ENCODE results near the gene PHF21A.

Gene PHF21A

DNA sequence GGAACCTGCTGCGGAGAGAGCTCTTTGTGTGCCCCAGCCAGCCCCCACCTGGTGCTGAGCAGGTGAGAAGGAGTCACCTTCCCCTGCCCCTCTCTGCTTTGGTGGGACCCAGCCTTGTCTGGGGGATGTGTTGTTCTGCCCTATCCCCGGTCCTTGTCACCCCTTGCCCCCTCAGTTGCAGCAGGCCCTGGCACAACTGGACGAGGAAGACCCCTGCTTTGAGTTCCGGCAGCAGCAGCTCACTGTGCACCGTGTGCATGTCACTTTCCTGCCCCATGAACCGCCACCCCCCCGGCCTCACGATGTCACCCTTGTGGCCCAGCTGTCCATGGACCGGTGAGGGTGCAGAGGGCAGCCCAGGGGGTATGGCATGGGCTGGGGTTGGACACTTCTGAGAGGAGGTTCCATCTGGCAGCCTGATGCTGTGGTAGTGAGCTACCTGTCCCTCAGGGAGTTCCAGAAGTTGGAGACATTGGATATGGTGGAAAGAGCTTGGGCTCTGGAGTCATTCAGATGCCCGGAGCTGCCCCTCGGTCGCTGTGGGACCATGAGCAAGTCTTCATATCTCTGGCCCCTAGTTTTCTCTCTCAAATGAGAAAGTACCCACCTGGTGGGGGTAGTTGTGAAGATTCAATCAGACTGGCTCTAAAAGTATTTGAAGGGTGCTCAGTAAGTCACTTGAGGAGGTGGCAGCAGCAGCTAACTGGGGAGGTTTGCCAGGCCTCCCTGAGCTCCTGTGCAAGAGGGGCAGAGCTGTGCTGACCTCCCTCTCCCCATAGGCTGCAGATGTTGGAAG lies 194.5 kb downstream of the PHF21A start:
- no peak overlapping the region for H3K4me3 ChIP-seq (ENCODE audit: low read depth in 1 of 2, low read length in 2 of 2)
- H3K9me3 ChIP-seq (ENCODE audit: insufficient read depth, low read length, severe bottlenecking), result no peaks in the 10 kb centered on the region
- ATAC-seq (ENCODE audit: insufficient read depth, low read depth) (no peak), DNase-seq (no peak)
- peaks cover 1% of the 10 kb centered on the region; the same call in 1 of the 2 replicates for H3K36me3 ChIP-seq (ENCODE audit: insufficient read depth, low read length)
- no peak overlapping the region for H3K4me2 ChIP-seq (ENCODE audit: insufficient read depth, low read length)
- no peak overlapping the region for H3K9ac ChIP-seq (ENCODE audit: low read depth, low read length)
- H4K20me1 ChIP-seq (ENCODE audit: insufficient read depth, low read length), result no peaks in the 10 kb centered on the region
- no peak overlapping the region for H2AFZ ChIP-seq (ENCODE audit: low read depth, low read length)
- H3K27me3 ChIP-seq (ENCODE audit: insufficient read depth, low read length, poor library complexity), result no peaks in the 10 kb centered on the region
- TF ChIP-seq EZH2 (IDR thresholded peaks at IDR 0.05; ENCODE audit: borderline replicate concordance, low read depth, low read length, severe bottlenecking), result no peak
- no peak for TF ChIP-seq CTCF (IDR thresholded peaks at IDR 0.05; ENCODE audit: borderline replicate concordance, extremely low read depth, low read length, poor library complexity, severe bottlenecking)
- no peak overlapping the region for H3K27ac ChIP-seq (ENCODE audit: low read length)
- H3K79me2 ChIP-seq (ENCODE audit: insufficient read depth, low read length), result no peaks in the 10 kb centered on the region
- H3K4me1 ChIP-seq (ENCODE audit: insufficient read depth, low read length), result no peaks in the 10 kb centered on the region

GRCh38 chr11:45926001-45926401 lies 195.3 kb downstream of the PHF21A start:
- Histone ChIP-seq H2AFZ (ENCODE audit: low read depth, low read length) (no peak overlapping the region), H3K9ac (ENCODE audit: low read depth, low read length) (no peak overlapping the region), H3K79me2 (ENCODE audit: insufficient read depth, low read length) (no peaks in the 10 kb centered on the region), H3K4me1 (ENCODE audit: insufficient read depth, low read length) (no peaks in the 10 kb centered on the region), H3K4me3 (ENCODE audit: low read depth in 1 of 2, low read length in 2 of 2) (no peak overlapping the region), H3K4me2 (ENCODE audit: insufficient read depth, low read length) (no peak overlapping the region), H3K27me3 (ENCODE audit: insufficient read depth, low read length, poor library complexity) (no peaks in the 10 kb centered on the region), H4K20me1 (ENCODE audit: insufficient read depth, low read length) (no peaks in the 10 kb centered on the region), H3K36me3 (ENCODE audit: insufficient read depth, low read length) (no peaks in the 10 kb centered on the region), H3K9me3 (ENCODE audit: insufficient read depth, low read length, severe bottlenecking) (no peaks in the 10 kb centered on the region), H3K27ac (ENCODE audit: low read length) (no peak overlapping the region)
- TF ChIP-seq CTCF (IDR thresholded peaks at IDR 0.05; ENCODE audit: borderline replicate concordance, extremely low read depth, low read length, poor library complexity, severe bottlenecking) (no peak), EZH2 (IDR thresholded peaks at IDR 0.05; ENCODE audit: borderline replicate concordance, low read depth, low read length, severe bottlenecking) (no peak)
- DNase-seq (no peak), ATAC-seq (ENCODE audit: insufficient read depth, low read depth) (no peak)

GRCh38 chr11:45925550-45925949 lies 195.7 kb downstream of the PHF21A start:
- Histone ChIP-seq H3K4me2 (ENCODE audit: insufficient read depth, low read length) (no peak overlapping the region), H3K27me3 (ENCODE audit: insufficient read depth, low read length, poor library complexity) (no peaks in the 10 kb centered on the region), H3K27ac (ENCODE audit: low read length) (no peak overlapping the region), H3K4me1 (ENCODE audit: insufficient read depth, low read length) (no peaks in the 10 kb centered on the region), H3K79me2 (ENCODE audit: insufficient read depth, low read length) (no peaks in the 10 kb centered on the region), H3K36me3 (ENCODE audit: insufficient read depth, low read length) (no peaks in the 10 kb centered on the region), H2AFZ (ENCODE audit: low read depth, low read length) (no peak overlapping the region), H3K9me3 (ENCODE audit: insufficient read depth, low read length, severe bottlenecking) (no peaks in the 10 kb centered on the region), H3K9ac (ENCODE audit: low read depth, low read length) (no peak overlapping the region), H4K20me1 (ENCODE audit: insufficient read depth, low read length) (no peaks in the 10 kb centered on the region), H3K4me3 (ENCODE audit: low read depth in 1 of 2, low read length in 2 of 2) (no peak overlapping the region)
- TF ChIP-seq CTCF (IDR thresholded peaks at IDR 0.05; ENCODE audit: borderline replicate concordance, extremely low read depth, low read length, poor library complexity, severe bottlenecking) (no peak), EZH2 (IDR thresholded peaks at IDR 0.05; ENCODE audit: borderline replicate concordance, low read depth, low read length, severe bottlenecking) (no peak)
- DNase-seq (no peak), ATAC-seq (ENCODE audit: insufficient read depth, low read depth) (no peak)

All from DND-41 (cell line).